Endothelial cell of umbilical vein (primary cell): ENCODE results near the gene FBXL13.

Source experiments
- CTCF ChIP-seq, 2 donors: IDR thresholded peaks; 1 replicate in 1 of 2; 2 replicates in 1 of 2; pipeline ENCODE4 v1.5.1; 2011; ENCODE audit warnings: low read length in 2 of 2, mild to moderate bottlenecking in 2 of 2, moderate library complexity in 2 of 2, control low read depth in 1 of 2, inconsistent platforms in 1 of 2, low read depth in 1 of 2; ENCODE audit not compliant: insufficient read depth in 1 of 2; ENCODE audit errors: extremely low read depth in 1 of 2
- EZH2 ChIP-seq: IDR thresholded peaks from 2 replicates; pipeline ENCODE4 v1.6.1; 2012; ENCODE audit warnings: borderline replicate concordance, low read depth, mild to moderate bottlenecking, moderate library complexity, low read length, inconsistent platforms; ENCODE audit not compliant: severe bottlenecking
- POLR2A ChIP-seq: IDR thresholded peaks from 2 replicates; pipeline ENCODE4 v1.6.1; 2012; ENCODE audit warnings: low read depth, mild to moderate bottlenecking, control low read depth, low read length
- POLR2AphosphoS5 ChIP-seq: IDR thresholded peaks from 2 replicates; pipeline ENCODE4 v1.6.1; 2012; ENCODE audit warnings: low read depth, mild to moderate bottlenecking, control low read depth, low read length, moderate library complexity; ENCODE audit not compliant: insufficient read depth
- TF ChIP-seq, protein P1 (sequence below): IDR thresholded peaks from 2 replicates; pipeline ENCODE4 v1.6.1; 2011; ENCODE audit not compliant: insufficient read depth, insufficient read length

- TF ChIP-seq CTCF (IDR thresholded peaks at IDR 0.05; ENCODE audit: extremely low read depth in 1 of 2, insufficient read depth in 1 of 2, low read depth in 1 of 2, low read length in 2 of 2) (no peak), POLR2A (no peak), EZH2 (no peak), POLR2AphosphoS5 (no peak)
- TF ChIP-seq, protein P1, sequence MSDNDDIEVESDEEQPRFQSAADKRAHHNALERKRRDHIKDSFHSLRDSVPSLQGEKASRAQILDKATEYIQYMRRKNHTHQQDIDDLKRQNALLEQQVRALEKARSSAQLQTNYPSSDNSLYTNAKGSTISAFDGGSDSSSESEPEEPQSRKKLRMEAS: no peak
These were observed 205.4 kb downstream of the FBXL13 start for GRCh38 chr7:102869195-102869594.
